Measurements from ENCODE around the gene CTNNA2. TPM values are rescaled to one million over a fixed set of nuclear protein-coding genes. Genes with fewer than 3 reads are reported as not detected.

The CTNNA2 gene
- total RNA-seq, 1 experiment from 2014 or later: 5.5 TPM

DNA sequence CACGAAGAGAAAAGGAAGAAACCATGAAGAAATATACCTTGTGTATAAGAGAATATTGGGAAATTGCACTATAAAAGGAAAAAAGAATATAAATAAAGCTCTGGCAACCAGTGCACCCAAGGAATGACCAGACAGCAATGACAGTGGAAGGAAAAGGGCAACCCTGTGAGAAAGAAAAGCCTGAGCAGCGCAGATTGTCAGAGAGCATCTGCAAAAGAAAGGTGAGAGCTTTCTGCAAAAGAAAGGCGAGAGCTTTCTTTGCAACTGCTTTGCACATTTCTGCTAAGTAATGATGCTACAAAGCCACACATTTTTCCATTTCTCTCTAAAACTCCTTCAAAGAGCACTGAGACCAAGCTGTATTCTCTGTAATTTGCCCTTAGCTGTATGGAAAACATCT lies 83.6 kb downstream of the CTNNA2 start:
- H4K5ac ChIP-seq (ENCODE audit: insufficient read length, low read depth, low read length): no peak overlapping the region
- H3K27ac ChIP-seq (ENCODE audit: insufficient read length, low read depth, low read length): peak overlapping the region; percentile 70
- no peak overlapping the region for H3K4ac ChIP-seq (ENCODE audit: low read depth, low read length)
- H3K9me3 ChIP-seq (ENCODE audit: control insufficient read depth, low read depth, low read length): no peaks in the 10 kb centered on the region
- no peak overlapping the region for H2BK12ac ChIP-seq (ENCODE audit: insufficient read length, low read depth, low read length)
- no peak overlapping the region for H2BK20ac ChIP-seq (ENCODE audit: low read depth, low read length, poor library complexity, severe bottlenecking)
- no peak overlapping the region for H2BK120ac ChIP-seq (ENCODE audit: low read depth, low read length, poor library complexity, severe bottlenecking)
- H2BK15ac ChIP-seq (ENCODE audit: low read depth, low read length): no peak overlapping the region
- Mint-ChIP-seq H3K4me3 (no peak overlapping the region), H3K9me3 (peaks cover 0 to 3% of the 10 kb centered on the region in 2 experiments; a peak in 2 of 5 replicates), H3K4me1 (peaks cover 6 to 7% of the 10 kb centered on the region in 2 experiments), H3K27ac (peak overlapping the region in 1 of 3 experiments; percentile 87; a peak in 3 of 7 replicates), H3K27me3 (ENCODE audit: low read depth) (no peaks in the 10 kb centered on the region), H3K36me3 (ENCODE audit: insufficient read depth in 1 of 3, low read depth in 3 of 3) (peaks cover 0 to 18% (median 3%) of the 10 kb centered on the region in 3 experiments; a peak in 3 of 7 replicates)
- TF ChIP-seq, protein P1, sequence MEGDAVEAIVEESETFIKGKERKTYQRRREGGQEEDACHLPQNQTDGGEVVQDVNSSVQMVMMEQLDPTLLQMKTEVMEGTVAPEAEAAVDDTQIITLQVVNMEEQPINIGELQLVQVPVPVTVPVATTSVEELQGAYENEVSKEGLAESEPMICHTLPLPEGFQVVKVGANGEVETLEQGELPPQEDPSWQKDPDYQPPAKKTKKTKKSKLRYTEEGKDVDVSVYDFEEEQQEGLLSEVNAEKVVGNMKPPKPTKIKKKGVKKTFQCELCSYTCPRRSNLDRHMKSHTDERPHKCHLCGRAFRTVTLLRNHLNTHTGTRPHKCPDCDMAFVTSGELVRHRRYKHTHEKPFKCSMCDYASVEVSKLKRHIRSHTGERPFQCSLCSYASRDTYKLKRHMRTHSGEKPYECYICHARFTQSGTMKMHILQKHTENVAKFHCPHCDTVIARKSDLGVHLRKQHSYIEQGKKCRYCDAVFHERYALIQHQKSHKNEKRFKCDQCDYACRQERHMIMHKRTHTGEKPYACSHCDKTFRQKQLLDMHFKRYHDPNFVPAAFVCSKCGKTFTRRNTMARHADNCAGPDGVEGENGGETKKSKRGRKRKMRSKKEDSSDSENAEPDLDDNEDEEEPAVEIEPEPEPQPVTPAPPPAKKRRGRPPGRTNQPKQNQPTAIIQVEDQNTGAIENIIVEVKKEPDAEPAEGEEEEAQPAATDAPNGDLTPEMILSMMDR (conservative IDR thresholded peaks at IDR 0.05): no peak
- H3K4me2 ChIP-seq (ENCODE audit: insufficient read depth, insufficient read length, low read length): no peak overlapping the region
- H2BK5ac ChIP-seq (ENCODE audit: insufficient read length, low read length): no peak overlapping the region
- no peak overlapping the region for H3K9ac ChIP-seq (ENCODE audit: extremely low read depth, insufficient read length, low read length)
- no peak overlapping the region for H2AFZ ChIP-seq (ENCODE audit: low read length)
- H3K4me1 ChIP-seq (ENCODE audit: insufficient read depth, low read length): peaks cover 5% of the 10 kb centered on the region; the same call in 1 of the 2 replicates
- no peak overlapping the region for H2AK5ac ChIP-seq (ENCODE audit: insufficient read length, low read length)
- no peaks in the 10 kb centered on the region for H4K20me1 ChIP-seq (ENCODE audit: control insufficient read depth, insufficient read depth, insufficient read length)
- no peak overlapping the region for H4K8ac ChIP-seq (replicated peaks; ENCODE audit: insufficient read length, low read depth, low read length)
- H3K18ac ChIP-seq (ENCODE audit: insufficient read length, low read depth, low read length): no peak overlapping the region
- no peak overlapping the region for H4K91ac ChIP-seq (ENCODE audit: insufficient read length, low read depth, low read length)
- H3K79me1 ChIP-seq (ENCODE audit: insufficient read depth, low read depth, low read length, poor library complexity, severe bottlenecking): no peaks in the 10 kb centered on the region
- no CpG with 5 or more reads among the region's 3 CpGs for WGBS (ENCODE audit: extremely low coverage, insufficient read length, low lambda C conversion rate)
- H3K23ac ChIP-seq (ENCODE audit: insufficient read length, low read depth, low read length): no peak overlapping the region
- H3K14ac ChIP-seq (ENCODE audit: insufficient read depth, low read length): no peak overlapping the region
- H3K79me2 ChIP-seq (ENCODE audit: insufficient read depth, low read length): no peaks in the 10 kb centered on the region
- no peaks in the 10 kb centered on the region for H3K27me3 ChIP-seq (ENCODE audit: insufficient read depth, low read length)
- H3K23me2 ChIP-seq (ENCODE audit: insufficient read length, low read depth, low read length, poor library complexity, severe bottlenecking): no peaks in the 10 kb centered on the region
- no peak for DNase-seq
- no peak overlapping the region for H3K56ac ChIP-seq (ENCODE audit: insufficient read length, low read depth, low read length)
- no peak overlapping the region for H3T11ph ChIP-seq (ENCODE audit: low read length)

Data from H9 (cell line).